ENCODE data around the gene PODN. TPM values are rescaled to one million over a fixed set of nuclear protein-coding genes. Genes with fewer than 3 reads are reported as not detected.

Gene PODN
- total RNA-seq, 6 donors from 2014 or later = 15.2 to 87.1 (median 53.1) TPM

DNA sequence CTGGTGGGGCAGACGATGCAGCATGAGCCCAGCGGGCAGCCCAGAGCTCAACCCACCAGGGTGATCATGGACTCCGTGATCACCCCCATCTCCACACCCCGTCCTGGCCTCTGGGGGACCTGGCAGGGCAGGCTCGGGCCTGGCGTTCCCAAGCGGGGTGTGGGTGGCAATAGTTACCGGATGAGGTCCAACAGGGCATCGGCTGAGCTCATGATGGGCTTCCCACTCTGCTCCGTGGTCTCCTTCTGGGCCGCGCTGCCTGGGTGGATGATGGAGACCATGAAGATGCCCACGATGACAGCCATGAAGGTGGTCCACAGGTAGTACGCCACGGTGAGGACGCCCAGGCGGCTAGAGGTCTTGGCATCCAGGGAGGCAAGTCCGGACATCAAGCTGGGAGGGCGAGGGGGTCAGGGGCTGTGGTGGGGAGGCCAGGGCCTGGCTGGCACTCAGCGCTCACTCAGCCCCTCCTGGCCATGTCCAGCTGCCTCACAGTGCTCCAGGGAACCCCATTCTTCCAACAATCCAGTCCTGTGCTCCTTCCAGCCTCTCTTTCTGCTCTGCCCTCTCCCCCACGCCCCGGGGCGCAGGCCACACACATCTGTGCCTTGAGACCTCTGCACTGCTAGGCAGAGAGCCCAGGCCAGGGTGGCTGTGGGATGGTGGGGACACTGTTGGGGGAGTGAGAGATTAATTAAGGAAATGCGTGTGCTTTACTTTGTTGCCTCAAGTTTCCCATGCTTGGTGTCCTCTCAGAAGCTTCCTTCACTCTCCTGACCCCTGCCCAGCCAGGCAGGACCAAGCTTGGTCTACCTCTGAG lies 52.8 kb downstream of the PODN start:
- Histone ChIP-seq H3K27me3 (no peaks in the 10 kb centered on the region), H3K36me3 (no peaks in the 10 kb centered on the region), H3K9me3 (no peaks in the 10 kb centered on the region), H3K4me3 (no peak overlapping the region), H3K4me1 (peaks cover 3 to 17% (median 12%) of the 10 kb centered on the region in 4 donors), H3K27ac (no peak overlapping the region)
- ATAC-seq (ENCODE audit: low FRiP score in 2 of 2) = no peak
- TF ChIP-seq POLR2AphosphoS5 (IDR thresholded peaks at IDR 0.05) (no peak), POLR2A (IDR thresholded peaks at IDR 0.05) (no peak), EP300 (IDR thresholded peaks at IDR 0.05) (no peak)
- TF ChIP-seq, protein P1, sequence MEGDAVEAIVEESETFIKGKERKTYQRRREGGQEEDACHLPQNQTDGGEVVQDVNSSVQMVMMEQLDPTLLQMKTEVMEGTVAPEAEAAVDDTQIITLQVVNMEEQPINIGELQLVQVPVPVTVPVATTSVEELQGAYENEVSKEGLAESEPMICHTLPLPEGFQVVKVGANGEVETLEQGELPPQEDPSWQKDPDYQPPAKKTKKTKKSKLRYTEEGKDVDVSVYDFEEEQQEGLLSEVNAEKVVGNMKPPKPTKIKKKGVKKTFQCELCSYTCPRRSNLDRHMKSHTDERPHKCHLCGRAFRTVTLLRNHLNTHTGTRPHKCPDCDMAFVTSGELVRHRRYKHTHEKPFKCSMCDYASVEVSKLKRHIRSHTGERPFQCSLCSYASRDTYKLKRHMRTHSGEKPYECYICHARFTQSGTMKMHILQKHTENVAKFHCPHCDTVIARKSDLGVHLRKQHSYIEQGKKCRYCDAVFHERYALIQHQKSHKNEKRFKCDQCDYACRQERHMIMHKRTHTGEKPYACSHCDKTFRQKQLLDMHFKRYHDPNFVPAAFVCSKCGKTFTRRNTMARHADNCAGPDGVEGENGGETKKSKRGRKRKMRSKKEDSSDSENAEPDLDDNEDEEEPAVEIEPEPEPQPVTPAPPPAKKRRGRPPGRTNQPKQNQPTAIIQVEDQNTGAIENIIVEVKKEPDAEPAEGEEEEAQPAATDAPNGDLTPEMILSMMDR (IDR thresholded peaks at IDR 0.05) = no peak
- WGBS, 2 donors = 87 to 92% methylated on average over 11 to 24 of the region's 24 CpGs
- peak in 1 of 2 donors; percentile 64 for DNase-seq

- Histone ChIP-seq H3K4me3 (no peak overlapping the region), H3K9me3 (no peaks in the 10 kb centered on the region), H3K4me1 (peaks cover 0 to 9% (median 4%) of the 10 kb centered on the region in 4 donors), H3K36me3 (no peaks in the 10 kb centered on the region), H3K27me3 (no peaks in the 10 kb centered on the region), H3K27ac (no peak overlapping the region)
- WGBS, 2 donors = 56 to 69% methylated on average over 13 to 20 of the region's 20 CpGs
- TF ChIP-seq POLR2AphosphoS5 (IDR thresholded peaks at IDR 0.05) (no peak), EP300 (IDR thresholded peaks at IDR 0.05) (no peak)
- TF ChIP-seq, protein P1 (IDR thresholded peaks at IDR 0.05) = no peak
- ATAC-seq (ENCODE audit: low FRiP score in 2 of 2) = no peak
- peak in 1 of 2 donors; percentile 81 for DNase-seq
Measured at GRCh38 chr1:53115403-53116306, 53.6 kb downstream of the PODN start.

- TF ChIP-seq EP300 (IDR thresholded peaks at IDR 0.05) (no peak), POLR2AphosphoS5 (IDR thresholded peaks at IDR 0.05) (no peak), POLR2A (IDR thresholded peaks at IDR 0.05) (no peak)
- TF ChIP-seq, protein P1 (IDR thresholded peaks at IDR 0.05) = no peak
- no peaks in the 10 kb centered on the region for H3K9me3 ChIP-seq
- no peaks in the 10 kb centered on the region for H3K27me3 ChIP-seq
- ATAC-seq (ENCODE audit: low FRiP score in 2 of 2) (no peak), DNase-seq (no peak)
- H3K4me1 ChIP-seq = peaks cover 0 to 7% (median 3%) of the 10 kb centered on the region in 4 donors
- H3K36me3 ChIP-seq = no peaks in the 10 kb centered on the region
- H3K4me3 ChIP-seq = no peak overlapping the region
- no peak overlapping the region for H3K27ac ChIP-seq
- WGBS, 2 donors = 78 to 85% methylated on average over 5 to 9 of the region's 9 CpGs
Measured at GRCh38 chr1:53116307-53116810, 54.3 kb downstream of the PODN start.

DNA sequence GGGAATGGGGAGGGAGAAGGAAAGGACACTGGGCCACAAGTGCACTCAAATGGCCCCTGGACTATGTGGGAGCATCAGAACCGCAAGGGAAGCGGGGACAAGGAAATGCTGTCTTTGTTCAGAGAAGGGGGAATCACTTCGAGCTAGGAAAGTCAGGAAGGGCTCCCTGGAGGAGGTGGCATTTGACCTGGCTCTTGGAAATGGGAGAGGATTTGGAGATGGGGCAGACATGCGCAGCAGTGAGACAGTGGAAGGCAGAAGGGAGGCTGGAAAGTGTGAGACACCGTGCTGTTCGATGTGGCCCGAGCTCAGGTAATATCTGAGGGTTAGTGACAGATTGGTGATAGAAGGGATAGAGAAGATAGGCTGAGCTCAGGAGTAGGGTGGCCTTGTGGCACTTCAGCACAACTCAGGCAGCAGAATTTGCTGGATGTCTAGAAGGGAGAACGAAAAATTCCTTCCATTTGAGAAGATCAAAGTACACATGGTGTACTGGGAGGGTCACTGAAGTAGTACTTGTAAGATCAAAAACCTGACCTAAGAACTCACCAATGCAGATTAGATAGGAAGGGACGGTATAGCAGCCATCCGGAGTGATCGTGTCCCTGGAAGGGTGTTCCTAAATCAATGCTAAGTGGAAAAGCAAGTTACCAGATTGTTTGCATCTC lies 55.1 kb downstream of the PODN start:
- no peak for DNase-seq
- Histone ChIP-seq H3K9me3 (no peaks in the 10 kb centered on the region), H3K4me3 (no peak overlapping the region), H3K27me3 (no peaks in the 10 kb centered on the region), H3K4me1 (peaks cover 0 to 11% (median 3%) of the 10 kb centered on the region in 4 donors), H3K36me3 (no peaks in the 10 kb centered on the region), H3K27ac (no peak overlapping the region)
- ATAC-seq (ENCODE audit: low FRiP score in 2 of 2) = no peak
- TF ChIP-seq POLR2AphosphoS5 (IDR thresholded peaks at IDR 0.05) = no peak
- WGBS, 2 donors = 82 to 85% methylated on average over 11 of the region's 11 CpGs
